Vein endothelial cell (primary cell): Measurements from ENCODE around the gene GATAD2B. TPM values are rescaled to one million over a fixed set of nuclear protein-coding genes. Genes with fewer than 3 reads are reported as not detected.

Experiments used
- small RNA-seq: library from RNA; depleted of rRNA; stranded (forward); fragments of <200 nt; gene quantifications from one replicate; pipeline ENCODE3, GENCODE V24; 2012
- total RNA-seq: library from RNA; depleted of rRNA; stranded (reverse); fragments of >200 nt; gene quantifications from 2 replicates; pipeline ENCODE4 v1.2.3, GENCODE V29; 2012

Gene GATAD2B
- 15.9 and 21.2 TPM in 2 replicates for total RNA-seq

DNA sequence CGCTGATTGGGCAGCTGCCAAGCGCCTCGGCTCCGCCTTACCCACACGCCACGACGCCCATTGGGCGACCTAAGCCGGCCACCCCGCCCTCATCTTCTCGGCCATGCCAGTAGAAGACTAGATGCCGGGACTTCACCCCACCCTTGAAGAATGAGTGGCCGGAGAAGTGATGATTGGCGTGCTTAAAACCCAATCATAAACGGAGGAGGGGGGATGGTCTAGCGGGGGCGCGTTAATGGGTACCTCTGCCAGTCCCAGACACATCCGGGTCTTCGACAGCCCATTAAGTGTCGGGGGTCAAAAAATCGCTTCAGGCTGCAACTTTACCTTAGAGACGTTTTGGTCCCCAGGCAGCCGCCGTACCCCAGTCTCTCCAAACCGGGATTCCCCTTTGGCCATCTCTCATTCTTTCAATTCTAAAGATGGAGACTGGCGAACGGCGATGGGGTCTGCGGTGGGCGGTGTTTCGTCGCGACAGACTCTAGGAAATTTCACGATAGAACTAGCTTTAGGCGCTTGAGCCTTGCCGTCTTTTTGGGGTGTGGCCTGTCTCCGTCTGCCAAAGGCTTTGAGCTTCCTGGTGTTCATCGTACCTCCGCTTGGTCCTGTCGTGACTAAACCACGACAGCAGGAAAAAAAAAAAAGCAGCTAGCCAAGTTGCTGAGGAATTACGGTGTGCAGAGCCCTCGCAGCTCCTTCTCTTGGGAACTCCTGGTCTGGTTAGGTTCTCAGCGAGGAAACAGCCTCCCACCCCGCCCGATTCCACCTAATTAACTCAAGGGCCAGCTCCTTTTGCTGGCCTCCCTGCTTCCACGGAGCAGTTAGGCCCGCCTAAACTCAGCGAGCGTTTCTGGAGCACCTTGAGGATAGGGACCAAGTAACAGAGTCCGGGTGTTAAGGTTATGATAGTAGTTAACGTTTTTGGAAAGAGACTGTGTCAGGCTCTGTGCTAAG lies at the start of gene GATAD2B:
GATAD2B (minus strand) TSS at position 1 of the 954 bp plus-strand sequence. CDS start 94,625 bp downstream, outside the sequence.

DNA sequence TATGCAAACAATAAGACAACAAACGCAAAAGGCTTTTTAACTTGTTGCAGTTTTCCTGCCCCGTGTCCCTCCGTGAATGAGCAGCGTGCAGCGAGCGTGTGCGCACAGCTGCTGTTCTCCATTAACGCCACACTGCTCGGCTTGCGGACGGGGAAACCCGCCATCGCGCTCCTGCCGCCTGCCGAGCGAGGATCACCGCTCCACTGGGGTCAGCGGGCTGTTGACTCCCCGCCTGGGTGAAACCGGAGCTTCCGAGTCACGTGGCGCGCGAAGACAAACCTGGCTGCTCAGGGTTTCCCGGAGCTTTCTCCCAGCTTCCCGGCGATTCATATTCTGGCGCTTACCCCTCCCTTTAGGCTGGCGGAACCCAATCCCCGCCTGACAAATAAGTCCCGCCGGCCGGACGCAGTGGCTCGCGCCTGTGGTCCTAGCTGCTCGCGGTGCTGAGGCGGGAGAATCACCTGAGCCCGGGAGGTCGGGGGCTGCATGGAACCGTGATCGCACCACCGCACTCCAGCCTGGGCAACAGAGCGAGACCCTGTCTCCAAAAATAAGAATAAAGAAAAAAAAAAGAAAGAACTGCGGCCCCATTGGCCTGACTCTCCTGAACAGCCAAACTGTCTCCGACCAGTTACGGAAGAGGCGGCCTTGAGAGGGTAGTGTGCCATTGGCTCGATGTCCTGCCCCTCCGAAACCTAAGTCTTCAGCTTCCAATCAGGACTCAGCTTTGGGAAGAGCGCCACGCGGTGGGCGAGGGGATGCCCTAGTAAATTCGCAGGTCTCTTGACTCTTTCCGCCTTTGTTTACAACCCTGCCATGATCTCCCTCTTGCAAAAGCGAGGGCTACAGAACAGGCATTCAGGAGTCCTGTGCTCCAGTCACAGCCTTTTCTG lies 44.6 kb upstream of the GATAD2B start, which contains the start of gene CREB3L4:
CREB3L4 (plus strand) TSS at position 796 of the 893 bp plus-strand sequence. CDS start 624 bp downstream, outside the sequence.

DNA sequence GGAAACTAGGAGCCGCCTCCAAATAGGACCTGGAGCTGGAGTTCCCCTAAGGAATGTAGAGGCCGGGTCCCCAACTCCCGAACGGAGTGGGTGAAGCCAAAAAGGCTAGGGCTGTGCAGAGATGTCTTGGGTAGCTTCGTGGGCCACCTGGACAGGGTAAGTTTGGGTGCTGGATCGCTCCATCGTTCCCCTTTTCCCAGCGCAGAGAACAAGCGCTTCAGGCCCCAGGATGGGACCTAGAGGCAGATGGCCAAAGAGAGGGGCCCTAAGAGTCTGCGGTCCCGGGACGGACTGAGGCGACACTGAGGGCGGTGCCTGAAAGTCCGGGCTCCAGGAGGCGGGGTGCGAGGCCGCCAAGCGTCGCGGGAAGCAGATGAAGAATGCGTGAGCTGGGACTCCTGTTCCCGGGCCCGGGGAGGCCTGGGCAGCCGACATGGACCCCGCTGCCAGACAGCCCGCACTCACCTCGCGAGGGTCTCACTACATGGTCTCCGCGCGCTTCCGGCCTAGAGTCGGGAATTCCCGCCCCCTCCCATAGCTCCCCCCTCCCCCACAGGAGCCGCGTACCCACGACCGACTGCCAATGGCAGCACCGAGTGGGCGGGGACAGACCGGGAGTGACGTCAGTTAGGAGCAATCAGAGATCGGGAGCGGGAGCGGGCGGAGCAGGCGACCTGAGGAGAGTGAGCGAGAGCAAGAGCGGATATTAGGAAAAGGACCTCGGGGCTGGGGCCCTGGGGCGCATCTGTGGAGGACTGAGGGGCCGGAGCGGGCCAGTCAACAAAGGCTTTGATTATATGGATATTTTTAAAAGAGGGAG lies 40.5 kb upstream of the GATAD2B start, which contains the start of gene SLC39A1:
SLC39A1 (minus strand) TSS at position 508 of the 820 bp plus-strand sequence. CDS start 822 bp downstream, outside the sequence.

DNA sequence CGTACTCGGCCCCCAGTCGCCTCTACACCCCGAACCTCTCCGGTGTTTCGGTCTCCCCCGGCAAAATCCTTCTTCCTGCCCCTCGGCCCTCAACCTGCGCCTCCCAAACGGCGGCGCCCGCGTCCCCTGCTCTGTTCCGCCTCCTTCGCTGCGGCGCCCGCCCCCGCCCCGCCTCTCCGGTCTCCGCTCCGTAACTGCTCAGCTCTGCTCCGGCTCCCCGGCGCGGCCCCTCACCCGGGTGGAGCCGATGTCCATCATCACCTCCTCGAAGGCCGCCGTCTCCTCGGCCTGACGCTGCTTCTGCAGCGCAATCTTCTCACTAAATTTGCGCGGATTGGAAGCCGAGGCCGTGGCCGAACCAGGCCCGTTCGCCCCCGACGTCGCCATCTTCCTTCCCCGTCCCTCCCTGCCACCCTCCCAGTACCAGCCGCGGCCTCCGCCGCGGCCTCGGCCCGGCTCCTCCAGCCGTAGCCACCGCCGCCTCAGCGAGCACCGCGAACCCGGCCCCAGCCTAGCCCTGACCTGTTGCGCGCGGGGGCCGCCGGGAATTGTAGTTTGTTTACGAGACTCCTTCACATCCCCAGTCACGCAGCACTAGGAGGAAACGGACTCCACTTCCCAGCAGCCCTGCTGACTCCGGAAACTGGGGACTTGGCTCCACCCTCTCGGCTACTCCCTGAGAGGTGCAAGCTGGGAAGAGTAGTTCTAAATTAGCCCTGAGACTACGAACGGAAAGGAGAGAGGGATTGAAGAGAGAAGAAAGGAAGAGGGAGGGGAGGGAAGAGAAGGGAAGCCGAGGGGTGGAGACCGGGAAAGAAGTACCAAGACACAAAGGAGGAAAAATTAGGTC lies 35.6 kb upstream of the GATAD2B start, which contains the start of gene CRTC2:
CRTC2 (minus strand) TSS at position 502 of the 850 bp plus-strand sequence; CDS start at position 387, 115 bp downstream.

DNA sequence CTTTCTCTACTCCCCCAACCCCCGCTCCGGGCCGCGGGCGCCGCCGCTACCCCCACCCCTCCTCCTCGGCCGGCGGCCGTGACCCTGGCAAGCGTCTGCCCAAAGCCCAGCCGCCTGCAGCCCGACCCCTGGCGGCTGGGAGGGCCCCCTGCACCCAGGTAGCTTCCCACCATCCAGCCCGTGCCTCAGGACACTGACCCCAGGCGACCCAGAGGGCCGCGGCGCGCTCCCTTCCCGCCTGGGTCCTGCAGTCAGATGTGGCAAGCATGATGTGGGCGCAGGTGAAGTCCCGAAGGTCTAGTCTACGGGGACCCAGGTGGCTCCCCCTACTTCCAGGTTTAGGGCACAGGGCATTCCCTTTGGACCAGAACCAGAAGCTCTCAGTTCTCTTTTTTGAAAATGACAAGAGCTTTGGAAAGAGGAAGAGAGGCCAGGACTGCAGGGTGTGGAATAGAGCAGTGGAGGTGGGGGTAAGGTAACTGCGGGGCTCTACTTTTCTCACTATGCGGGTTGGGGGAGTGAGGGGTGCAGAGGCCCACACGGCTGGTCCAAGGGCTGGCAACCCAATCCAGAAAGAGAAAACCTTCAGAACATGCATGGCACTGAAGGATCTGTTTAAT lies 24.0 kb upstream of the GATAD2B start, which contains the start of gene DENND4B:
DENND4B (minus strand) TSS at position 97 of the 620 bp plus-strand sequence. CDS start 2,344 bp downstream, outside the sequence.

DNA sequence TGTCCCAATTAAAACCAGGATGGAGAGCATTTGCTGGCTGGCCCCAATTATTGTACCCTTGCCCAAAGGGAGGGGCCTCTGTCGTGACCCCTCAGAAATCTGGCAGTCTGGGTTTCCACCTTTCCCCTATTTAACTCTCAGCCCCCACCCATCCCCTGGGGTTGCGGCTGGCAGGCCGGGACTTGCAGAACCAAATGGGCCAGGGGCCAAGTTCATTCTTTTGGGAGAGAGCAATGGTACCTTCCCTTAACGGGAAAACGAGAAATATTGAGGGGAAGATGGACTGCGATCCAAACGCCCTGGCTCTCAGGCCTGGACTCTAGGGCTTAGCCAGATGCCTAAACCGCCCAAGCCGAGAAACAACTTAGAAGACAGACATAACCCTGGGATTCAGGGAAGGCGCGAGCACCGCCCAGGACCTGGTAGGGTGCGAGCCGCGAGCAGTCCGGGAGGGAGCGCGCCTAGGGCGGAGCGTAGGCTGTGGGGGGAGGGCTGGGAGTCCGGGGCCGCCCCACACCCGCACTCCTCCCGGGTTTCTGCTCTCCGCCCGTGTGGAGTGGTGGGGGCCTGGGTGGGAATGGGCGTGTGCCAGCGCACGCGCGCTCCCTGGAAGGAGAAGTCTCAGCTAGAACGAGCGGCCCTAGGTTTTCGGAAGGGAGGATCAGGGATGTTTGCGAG lies 147.9 kb downstream of the GATAD2B start, which contains the start of gene SLC27A3:
SLC27A3 (plus strand) TSS at position 628 of the 678 bp plus-strand sequence. CDS start 91 bp downstream, outside the sequence.

Small RNAs within 50 kb of the gene (small RNA-seq; reads per million reads assigned to genes)
- gene AL831737.1 (not detected), gene MIR6737 (not detected), gene RF00019 (not detected)

Other genes with a start within 250 kb of the GATAD2B start
- 7.2 and 11.7 TPM in 2 replicates for gene NPR1, start 244.3 kb downstream of the GATAD2B start, total RNA-seq
- gene INTS3, start 194.9 kb downstream of the GATAD2B start, total RNA-seq: 50.0 and 50.6 TPM in 2 replicates
- gene SLC27A3, start 147.6 kb downstream of the GATAD2B start, total RNA-seq: 11.6 and 16.0 TPM in 2 replicates
- gene DENND4B, start 23.7 kb upstream of the GATAD2B start, total RNA-seq: 25.2 and 28.4 TPM in 2 replicates
- gene CRTC2, start 35.6 kb upstream of the GATAD2B start, total RNA-seq: 8.8 and 12.1 TPM in 2 replicates
- gene SLC39A1, start 40.6 kb upstream of the GATAD2B start, total RNA-seq: 100 and 102 TPM in 2 replicates
- gene CREB3L4, start 44.9 kb upstream of the GATAD2B start, total RNA-seq: 6.1 and 9.1 TPM in 2 replicates
- 114 and 132 TPM in 2 replicates for gene JTB, start 54.7 kb upstream of the GATAD2B start, total RNA-seq
- 61.6 and 63.0 TPM in 2 replicates for gene RAB13, start 63.4 kb upstream of the GATAD2B start, total RNA-seq
- gene RPS27, start 67.8 kb upstream of the GATAD2B start, total RNA-seq: 882 and 1,570 TPM in 2 replicates
- gene NUP210L, start 232.1 kb upstream of the GATAD2B start, total RNA-seq: under 0.01 and 0.10 TPM in 2 replicates